GM20431 (cell line): ENCODE measurements around the gene RIMBP2.

Source experiments
- in situ Hi-C: fragments of 300-500 bp; cut with MseI, MboI; formaldehyde crosslinking; loops from one replicate; pipeline ENCODE4 v1.15.0; 2020; ENCODE audit warnings: low sequenced_read_pairs; ENCODE audit not compliant: unreplicated experiment

RIMBP2 gene

GRCh38 chr12:130495156-130495555, 220.9 kb downstream of the RIMBP2 start:
- in situ Hi-C loops = no loop called here

GRCh38 chr12:130494736-130495135, 221.4 kb downstream of the RIMBP2 start:
- in situ Hi-C loops = no loop called here

- in situ Hi-C loops = no loop called here
Measured at GRCh38 chr12:130493951-130494350, 222.1 kb downstream of the RIMBP2 start.

GRCh38 chr12:130491421-130492357, 224.4 kb downstream of the RIMBP2 start:
- in situ Hi-C loops = no loop called here

DNA sequence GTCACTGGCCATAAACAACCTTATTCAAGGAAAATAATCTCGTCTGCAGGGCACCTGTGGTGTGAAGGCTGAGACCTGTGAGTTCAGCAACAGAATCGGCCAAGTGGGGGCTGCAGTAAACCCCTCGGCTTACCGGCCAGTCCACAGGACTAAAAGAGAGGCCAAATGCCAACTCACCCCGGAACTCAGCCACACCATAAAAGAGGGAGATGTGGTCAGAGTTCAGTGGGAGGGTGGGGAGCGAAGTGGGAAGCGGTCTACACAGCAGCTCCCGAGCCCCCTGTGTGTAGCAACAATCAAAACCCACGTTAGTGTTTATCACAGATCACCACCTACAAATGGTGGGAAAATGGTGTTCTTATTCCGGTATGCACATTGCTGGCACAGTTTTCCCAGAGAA, 225.4 kb downstream of the RIMBP2 start:
- in situ Hi-C loops = no loop called here

DNA sequence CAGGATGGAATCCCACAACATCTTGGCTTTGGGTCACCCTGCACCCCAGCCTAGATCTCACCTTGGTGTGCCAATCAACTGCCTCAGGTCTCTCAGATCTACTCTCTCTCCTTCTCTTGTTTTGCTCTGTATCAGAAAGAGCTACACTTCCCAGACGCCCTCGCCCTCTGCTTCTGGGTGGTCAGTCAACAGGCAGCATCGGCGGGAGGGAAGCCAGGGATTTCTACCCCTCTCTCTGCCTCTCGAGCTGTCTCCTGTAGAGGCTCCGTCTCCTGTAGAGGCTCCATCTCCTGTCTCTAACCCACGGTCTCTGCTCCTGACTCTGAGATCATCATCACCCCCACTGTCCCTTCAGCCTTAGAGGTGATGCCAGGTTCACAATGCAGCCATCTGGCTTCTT, 226.8 kb downstream of the RIMBP2 start:
- in situ Hi-C loops = no loop called here

DNA sequence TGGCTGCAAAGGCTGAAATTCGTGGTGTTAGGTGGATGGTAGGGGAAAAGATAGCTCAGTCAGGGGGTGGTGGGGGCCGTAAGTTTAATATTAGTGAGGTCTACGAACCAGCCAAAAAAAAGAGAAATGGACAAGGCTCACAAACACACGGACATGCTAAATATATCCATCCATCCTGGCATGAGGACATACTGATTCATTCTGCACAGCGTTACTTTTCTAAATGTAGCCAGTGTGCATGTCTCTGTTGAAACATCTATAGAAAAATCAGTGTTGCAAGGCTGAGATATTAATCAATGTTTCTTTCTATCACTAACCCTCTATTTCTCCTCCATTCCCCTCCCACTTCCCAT, 227.8 kb downstream of the RIMBP2 start:
- in situ Hi-C loops = no loop called here

DNA sequence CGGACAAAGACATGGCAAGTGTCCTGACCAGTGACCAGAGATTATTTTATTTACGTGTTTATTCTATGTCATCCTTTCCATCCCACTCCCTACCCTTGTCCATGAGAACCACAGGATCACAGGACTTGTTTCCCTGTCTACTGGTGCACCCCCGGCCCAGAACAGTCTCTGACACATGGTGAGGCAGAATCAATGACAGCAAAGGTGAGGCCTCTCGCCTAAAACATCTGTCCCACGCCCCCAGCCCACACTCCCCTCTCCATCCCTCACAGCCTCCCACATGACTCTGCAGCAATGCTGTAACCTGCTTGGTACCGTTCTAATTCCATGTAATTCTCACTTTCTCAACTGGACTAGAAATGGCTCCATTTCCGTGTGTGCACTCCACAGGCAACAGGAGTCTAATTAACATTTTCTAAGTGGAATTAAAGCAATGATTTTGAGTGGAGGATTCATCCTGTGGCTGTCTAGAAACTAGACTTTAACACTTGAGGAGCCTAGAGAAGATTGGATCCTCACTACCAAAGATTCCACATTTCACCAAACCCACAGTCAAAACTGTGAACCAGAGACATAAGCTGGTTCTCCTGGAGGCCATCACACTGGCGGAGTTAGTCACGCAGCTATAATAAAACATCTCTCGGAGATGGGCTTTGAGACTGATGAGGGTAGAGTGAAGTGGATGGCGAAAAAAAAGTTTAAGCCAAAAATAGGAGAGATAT, 228.3 kb downstream of the RIMBP2 start:
- in situ Hi-C loops = no loop called here

DNA sequence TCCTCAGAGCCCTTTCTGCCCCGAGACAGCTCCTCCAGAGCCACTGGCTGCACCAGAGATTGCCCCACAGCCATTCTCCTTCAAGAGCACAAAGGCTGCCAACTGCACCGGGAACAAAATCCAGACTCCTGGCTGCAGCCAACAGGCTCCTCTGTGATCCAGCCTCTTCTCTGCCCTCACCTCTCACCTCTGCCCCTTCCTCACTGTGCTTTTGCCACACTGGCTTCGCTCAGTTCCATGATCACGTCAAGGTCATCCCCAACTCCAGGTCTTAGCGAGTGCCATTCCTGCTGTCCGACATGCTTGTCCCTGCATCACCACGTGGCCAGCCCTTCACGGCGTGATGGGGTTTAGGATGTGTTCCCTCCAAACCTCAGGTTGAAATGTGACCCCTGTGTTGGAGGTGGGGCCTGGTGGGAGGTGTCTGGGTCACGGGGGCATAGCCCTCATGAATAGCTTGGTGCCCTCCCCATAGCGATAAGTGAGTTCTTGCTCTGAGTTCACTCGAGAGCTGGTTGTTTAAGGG, 229.1 kb downstream of the RIMBP2 start:
- in situ Hi-C loops = no loop called here

GRCh38 chr12:130486146-130486435, 230.0 kb downstream of the RIMBP2 start:
- in situ Hi-C loops = no loop called here

DNA sequence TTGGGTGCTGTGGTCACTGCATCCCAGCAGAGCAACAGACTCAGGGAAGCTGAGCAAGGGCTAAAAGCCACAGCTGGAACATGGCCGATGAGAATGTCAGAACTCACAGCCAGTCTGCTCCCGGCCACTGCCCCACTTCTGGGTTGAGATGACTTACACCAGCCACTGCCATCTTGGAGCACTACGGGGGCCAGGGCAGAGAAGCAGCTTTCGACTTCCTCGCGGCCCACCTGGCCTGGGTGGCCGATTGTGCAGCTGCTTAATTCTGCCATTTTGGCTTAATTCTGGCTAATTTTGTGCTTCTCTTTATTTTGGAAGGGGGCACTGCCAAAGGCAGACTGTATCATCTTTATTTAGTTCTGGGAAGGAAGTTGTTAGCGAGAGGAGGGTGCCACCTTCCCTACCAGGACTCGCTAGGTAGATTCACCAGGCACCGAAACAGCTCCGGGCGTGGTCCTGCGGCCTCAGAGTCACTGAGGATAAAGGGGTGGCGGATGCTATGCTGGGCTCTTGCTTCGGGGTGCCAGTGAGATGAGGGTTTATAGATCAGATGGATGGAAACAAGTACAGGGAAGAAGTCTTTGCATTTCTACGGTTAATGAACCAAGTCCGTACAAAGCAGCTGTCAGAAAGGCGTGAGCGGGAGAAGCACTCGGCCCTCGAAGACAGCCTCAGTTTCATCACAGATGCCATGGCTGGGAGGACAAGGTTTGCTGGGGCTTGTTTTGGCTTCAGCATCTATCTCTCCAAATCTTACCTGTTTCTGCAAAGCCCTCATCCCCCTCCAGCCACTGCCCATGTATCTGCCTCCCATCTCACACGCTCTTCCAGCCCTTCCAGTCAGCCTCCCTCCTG, 230.6 kb downstream of the RIMBP2 start:
- in situ Hi-C loops = no loop called here

DNA sequence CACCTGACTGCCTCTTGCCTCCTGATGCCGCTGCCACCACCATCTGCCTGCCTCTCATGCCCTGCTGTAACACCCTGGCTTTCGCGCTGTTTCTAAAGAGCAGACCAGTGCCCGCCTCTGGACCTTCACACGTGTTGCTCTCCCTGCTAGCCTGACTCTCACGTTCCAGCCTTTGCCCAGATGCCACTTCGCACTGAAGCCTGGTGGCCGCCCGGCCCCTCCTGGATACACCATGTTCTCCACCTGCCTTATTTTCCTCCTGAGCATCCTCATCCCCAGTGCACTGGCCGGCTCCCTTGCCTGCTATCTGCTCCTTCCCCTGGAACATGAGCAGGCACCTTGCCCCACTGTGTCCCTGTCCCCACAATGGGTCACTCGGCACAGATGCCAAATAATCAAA, 231.9 kb downstream of the RIMBP2 start:
- in situ Hi-C loops = no loop called here

DNA sequence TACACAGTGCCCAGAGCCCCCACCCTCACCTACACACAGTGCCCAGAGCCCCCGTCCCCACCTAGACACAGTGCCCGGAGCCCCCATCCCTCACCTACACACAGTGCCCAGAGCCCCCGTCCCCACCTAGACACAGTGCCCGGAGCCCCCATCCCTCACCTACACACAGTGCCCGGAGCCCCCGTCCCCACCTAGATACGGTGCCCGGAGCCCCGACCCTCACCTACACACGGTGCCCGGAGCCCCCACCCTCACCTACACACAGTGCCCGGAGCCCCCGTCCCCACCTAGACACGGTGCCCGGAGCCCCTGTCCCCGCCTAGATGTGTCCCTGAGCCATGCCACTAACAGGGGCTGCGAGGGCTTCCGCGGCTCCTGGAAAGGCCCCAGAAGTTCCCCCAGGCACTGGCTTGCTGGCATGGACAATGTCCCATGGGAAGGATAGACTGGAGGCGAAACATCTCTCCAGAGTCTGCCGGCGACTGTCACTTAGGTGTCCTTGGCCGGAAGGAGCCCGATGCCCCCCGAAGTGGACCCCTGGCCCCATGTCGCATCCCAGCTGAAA, 232.4 kb downstream of the RIMBP2 start:
- in situ Hi-C loops = no loop called here

GRCh38 chr12:130482448-130482847, 233.7 kb downstream of the RIMBP2 start:
- in situ Hi-C loops = no loop called here

DNA sequence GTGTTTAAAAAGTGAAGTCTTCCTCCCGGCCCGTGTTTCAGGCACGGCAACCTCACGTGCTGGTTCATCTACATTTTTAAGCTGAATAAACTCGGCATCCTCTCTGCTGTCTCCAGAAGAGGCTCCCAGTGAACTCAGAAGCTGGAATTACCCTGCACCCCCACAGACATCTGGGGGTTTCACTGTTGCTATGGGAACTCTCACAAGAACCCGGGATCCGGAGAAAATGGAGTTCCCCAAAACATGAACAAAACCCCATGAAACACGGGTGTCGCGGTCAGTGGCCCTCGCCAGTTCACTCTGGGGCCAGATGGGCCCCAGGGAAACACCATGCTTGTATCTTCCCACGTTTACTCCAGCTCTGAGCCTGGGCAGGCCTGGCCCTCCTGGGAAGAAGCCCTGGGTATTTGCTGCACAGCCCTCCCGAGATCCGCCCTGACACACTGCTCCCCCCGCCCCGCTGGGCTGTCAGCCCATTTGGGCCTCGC, 234.7 kb downstream of the RIMBP2 start:
- in situ Hi-C loops = no loop called here

DNA sequence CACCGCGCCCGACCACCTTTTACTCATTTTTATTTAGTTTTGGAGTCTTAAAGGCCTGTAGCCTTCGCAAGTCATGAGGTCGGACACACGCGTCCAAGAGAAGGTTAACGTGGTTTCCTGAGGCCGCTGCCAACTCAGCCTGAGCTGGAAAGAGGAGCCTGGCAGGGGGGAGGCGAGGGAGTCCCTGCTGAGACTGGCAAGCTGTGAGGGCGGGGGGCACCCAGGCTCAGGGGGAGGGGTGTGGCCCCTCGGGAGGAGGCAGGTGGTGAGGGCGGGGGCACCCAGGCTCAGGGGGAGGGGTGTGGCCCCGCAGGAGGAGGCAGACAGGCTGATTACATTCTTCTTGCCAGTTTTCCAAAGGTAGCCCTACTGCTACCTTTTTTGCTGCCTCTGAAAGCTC, 235.2 kb downstream of the RIMBP2 start:
- in situ Hi-C loops = no loop called here

GRCh38 chr12:130480231-130480630, 235.9 kb downstream of the RIMBP2 start:
- in situ Hi-C loops = no loop called here

DNA sequence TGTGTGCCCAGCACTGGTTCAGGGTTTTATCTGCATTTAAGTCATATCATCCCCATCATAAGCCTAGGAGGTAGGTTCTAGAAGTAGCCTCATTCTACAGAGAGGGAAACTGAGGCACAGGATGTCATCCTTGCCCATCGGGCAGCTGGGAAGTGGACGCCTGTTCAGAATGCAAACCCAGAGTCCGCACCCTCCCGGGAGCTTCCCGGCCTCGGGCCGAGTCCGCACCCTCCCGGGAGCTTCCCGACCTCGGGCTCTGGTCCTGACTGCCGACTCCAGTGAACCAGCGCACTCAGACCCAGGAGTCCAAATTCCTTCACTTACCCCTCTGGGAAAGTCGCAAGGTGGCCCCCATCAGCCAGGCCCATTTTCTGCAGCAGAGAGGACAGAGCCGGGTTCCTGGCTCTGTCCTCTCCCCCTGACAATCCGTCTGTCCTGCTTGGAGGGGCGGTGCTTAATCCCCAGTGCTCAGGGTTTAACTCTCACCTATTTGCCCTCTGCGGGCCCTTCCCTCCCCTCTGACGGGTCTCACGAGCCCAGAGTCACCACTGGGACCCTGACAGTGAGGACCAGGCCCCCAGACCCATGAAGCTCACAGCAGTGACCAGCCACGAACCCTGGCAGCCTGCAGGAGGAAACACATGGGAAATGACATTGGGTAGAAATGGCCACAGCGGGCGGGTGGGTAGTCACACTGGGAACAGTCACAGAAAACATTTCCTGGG, 236.5 kb downstream of the RIMBP2 start:
- in situ Hi-C loops = no loop called here

GRCh38 chr12:130478786-130479185, 237.3 kb downstream of the RIMBP2 start:
- in situ Hi-C loops = no loop called here
